A549 (cell line): ENCODE measurements around the gene USP24.

ENCODE experiments used
- E2F6 ChIP-seq: IDR thresholded peaks from 2 replicates; pipeline ENCODE4 v1.6.1; 2012; ENCODE audit warnings: low read depth, borderline replicate concordance
- EHMT2 ChIP-seq: fragments of 200-600 bp; sonication (generic); IDR thresholded peaks from 2 replicates; pipeline ENCODE4 v1.6.1; 2016; ENCODE audit warnings: antibody characterized with exemption, low read depth, mild to moderate bottlenecking, moderate library complexity
- EP300 ChIP-seq, 2 experiments: fragments of >200 bp; sonication (Bioruptor Twin); formaldehyde crosslinking; IDR thresholded peaks; 2 replicates in 1 of 2; 3 replicates in 1 of 2; pipeline ENCODE4 v1.6.1; 2016 to 2017
- FOXS1 ChIP-seq: fragments of 250-450 bp; sonication (Bioruptor Pico); IDR thresholded peaks from 2 replicates; pipeline ENCODE4 v1.5.0; 2020; ENCODE audit warnings: mild to moderate bottlenecking, moderate library complexity
- HOXA7 ChIP-seq: fragments of 250-450 bp; sonication (Bioruptor Pico); IDR thresholded peaks from 2 replicates; pipeline ENCODE4 v1.5.0; 2020; ENCODE audit warnings: mild to moderate bottlenecking, moderate library complexity
- POLR2A ChIP-seq: IDR thresholded peaks from 2 replicates; pipeline ENCODE4 v1.6.1; 2012; ENCODE audit warnings: mild to moderate bottlenecking, low read length
- RFX5 ChIP-seq: fragments of 450-650 bp; IDR thresholded peaks from 2 replicates; pipeline ENCODE4 v1.7.1; 2014; ENCODE audit warnings: antibody characterized with exemption, mild to moderate bottlenecking, moderate library complexity
- SMC3 ChIP-seq: fragments of >200 bp; sonication (Bioruptor Twin); formaldehyde crosslinking; IDR thresholded peaks from 3 replicates; pipeline ENCODE4 v1.6.1; 2018; ENCODE audit warnings: inconsistent platforms
- TF ChIP-seq, protein P1 (sequence below): fragments of >200 bp; sonication (Bioruptor Twin); formaldehyde crosslinking; IDR thresholded peaks from 3 replicates; pipeline ENCODE4 v1.5.1; 2016
- TF ChIP-seq, protein P2 (sequence below): fragments of 200-600 bp; sonication (generic); IDR thresholded peaks from 2 replicates; pipeline ENCODE4 v1.6.1; 2016; ENCODE audit warnings: antibody characterized with exemption, mild to moderate bottlenecking, moderate library complexity

DNA sequence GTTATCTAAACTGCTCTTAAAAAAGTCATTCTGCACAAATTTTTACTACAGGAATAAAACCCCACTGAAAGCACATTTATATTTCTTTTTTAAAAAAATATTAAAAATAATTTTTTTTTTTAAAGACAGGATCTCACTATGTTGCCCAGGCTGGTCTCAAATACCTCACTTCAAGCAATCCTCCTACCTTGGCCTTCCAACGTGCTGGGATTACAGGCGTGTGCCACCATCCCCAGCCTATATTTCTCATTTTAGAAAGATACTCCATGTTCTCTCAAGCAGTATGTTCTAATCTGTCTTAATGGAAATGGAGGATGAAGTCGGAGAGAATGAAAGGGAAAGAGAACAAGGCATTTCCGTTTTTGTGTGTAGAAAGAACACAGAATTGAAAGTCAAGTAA is 17.1 kb downstream of the USP24 start:
- TF ChIP-seq, protein P1, sequence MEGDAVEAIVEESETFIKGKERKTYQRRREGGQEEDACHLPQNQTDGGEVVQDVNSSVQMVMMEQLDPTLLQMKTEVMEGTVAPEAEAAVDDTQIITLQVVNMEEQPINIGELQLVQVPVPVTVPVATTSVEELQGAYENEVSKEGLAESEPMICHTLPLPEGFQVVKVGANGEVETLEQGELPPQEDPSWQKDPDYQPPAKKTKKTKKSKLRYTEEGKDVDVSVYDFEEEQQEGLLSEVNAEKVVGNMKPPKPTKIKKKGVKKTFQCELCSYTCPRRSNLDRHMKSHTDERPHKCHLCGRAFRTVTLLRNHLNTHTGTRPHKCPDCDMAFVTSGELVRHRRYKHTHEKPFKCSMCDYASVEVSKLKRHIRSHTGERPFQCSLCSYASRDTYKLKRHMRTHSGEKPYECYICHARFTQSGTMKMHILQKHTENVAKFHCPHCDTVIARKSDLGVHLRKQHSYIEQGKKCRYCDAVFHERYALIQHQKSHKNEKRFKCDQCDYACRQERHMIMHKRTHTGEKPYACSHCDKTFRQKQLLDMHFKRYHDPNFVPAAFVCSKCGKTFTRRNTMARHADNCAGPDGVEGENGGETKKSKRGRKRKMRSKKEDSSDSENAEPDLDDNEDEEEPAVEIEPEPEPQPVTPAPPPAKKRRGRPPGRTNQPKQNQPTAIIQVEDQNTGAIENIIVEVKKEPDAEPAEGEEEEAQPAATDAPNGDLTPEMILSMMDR = no peak
- TF ChIP-seq, protein P2, sequence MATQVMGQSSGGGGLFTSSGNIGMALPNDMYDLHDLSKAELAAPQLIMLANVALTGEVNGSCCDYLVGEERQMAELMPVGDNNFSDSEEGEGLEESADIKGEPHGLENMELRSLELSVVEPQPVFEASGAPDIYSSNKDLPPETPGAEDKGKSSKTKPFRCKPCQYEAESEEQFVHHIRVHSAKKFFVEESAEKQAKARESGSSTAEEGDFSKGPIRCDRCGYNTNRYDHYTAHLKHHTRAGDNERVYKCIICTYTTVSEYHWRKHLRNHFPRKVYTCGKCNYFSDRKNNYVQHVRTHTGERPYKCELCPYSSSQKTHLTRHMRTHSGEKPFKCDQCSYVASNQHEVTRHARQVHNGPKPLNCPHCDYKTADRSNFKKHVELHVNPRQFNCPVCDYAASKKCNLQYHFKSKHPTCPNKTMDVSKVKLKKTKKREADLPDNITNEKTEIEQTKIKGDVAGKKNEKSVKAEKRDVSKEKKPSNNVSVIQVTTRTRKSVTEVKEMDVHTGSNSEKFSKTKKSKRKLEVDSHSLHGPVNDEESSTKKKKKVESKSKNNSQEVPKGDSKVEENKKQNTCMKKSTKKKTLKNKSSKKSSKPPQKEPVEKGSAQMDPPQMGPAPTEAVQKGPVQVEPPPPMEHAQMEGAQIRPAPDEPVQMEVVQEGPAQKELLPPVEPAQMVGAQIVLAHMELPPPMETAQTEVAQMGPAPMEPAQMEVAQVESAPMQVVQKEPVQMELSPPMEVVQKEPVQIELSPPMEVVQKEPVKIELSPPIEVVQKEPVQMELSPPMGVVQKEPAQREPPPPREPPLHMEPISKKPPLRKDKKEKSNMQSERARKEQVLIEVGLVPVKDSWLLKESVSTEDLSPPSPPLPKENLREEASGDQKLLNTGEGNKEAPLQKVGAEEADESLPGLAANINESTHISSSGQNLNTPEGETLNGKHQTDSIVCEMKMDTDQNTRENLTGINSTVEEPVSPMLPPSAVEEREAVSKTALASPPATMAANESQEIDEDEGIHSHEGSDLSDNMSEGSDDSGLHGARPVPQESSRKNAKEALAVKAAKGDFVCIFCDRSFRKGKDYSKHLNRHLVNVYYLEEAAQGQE = no peak
- TF ChIP-seq HOXA7 (CRISPR knock-in tag) (no peak), RFX5 (no peak), EHMT2 (no peak), POLR2A (no peak), FOXS1 (CRISPR knock-in tag) (no peak), EP300 (IDR thresholded peaks at IDR 0.05) (no peak), SMC3 (no peak), E2F6 (no peak)
